ENCODE data around the gene SNX19.

Gene SNX19

GRCh38 chr11:130876100-130876499 lies 40.2 kb downstream of the SNX19 start:
- Histone ChIP-seq H3K4me3 (ENCODE audit: low read depth in 1 of 5, low read length in 5 of 5) (no peak overlapping the region), H3K36me3 (ENCODE audit: control insufficient read depth in 5 of 5, insufficient read depth in 5 of 5, low read length in 5 of 5) (peaks cover 52 to 84% (median 69%) of the 10 kb centered on the region in 5 donors), H3K9me3 (ENCODE audit: control insufficient read depth in 5 of 5, low read length in 5 of 5) (no peaks in the 10 kb centered on the region), H3K4me1 (ENCODE audit: control insufficient read depth in 5 of 5, insufficient read depth in 5 of 5, low read length in 5 of 5) (peaks cover 2 to 27% (median 19%) of the 10 kb centered on the region in 5 donors), H3K27ac (ENCODE audit: low read depth, low read length) (peak overlapping the region; percentile 71), H3K27me3 (ENCODE audit: control insufficient read depth in 5 of 5, insufficient read depth in 4 of 5, low read length in 5 of 5) (no peaks in the 10 kb centered on the region), H3K9ac (ENCODE audit: low read length in 5 of 5) (no peak overlapping the region)

- peaks cover 54 to 84% (median 66%) of the 10 kb centered on the region in 5 donors for H3K36me3 ChIP-seq (ENCODE audit: control insufficient read depth in 5 of 5, insufficient read depth in 5 of 5, low read length in 5 of 5)
- H3K27me3 ChIP-seq (ENCODE audit: control insufficient read depth in 5 of 5, insufficient read depth in 4 of 5, low read length in 5 of 5): no peaks in the 10 kb centered on the region
- H3K9me3 ChIP-seq (ENCODE audit: control insufficient read depth in 5 of 5, low read length in 5 of 5): no peaks in the 10 kb centered on the region
- H3K27ac ChIP-seq (ENCODE audit: low read depth, low read length): no peak overlapping the region
- H3K4me1 ChIP-seq (ENCODE audit: control insufficient read depth in 5 of 5, insufficient read depth in 5 of 5, low read length in 5 of 5): peaks cover 2 to 27% (median 19%) of the 10 kb centered on the region in 5 donors
- H3K9ac ChIP-seq (ENCODE audit: low read length in 5 of 5): no peak overlapping the region
- H3K4me3 ChIP-seq (ENCODE audit: low read depth in 1 of 5, low read length in 5 of 5): no peak overlapping the region
These were observed 41.2 kb downstream of the SNX19 start for GRCh38 chr11:130874955-130875531.

- Histone ChIP-seq H3K27me3 (ENCODE audit: control insufficient read depth in 5 of 5, insufficient read depth in 4 of 5, low read length in 5 of 5) (no peaks in the 10 kb centered on the region), H3K4me1 (ENCODE audit: control insufficient read depth in 5 of 5, insufficient read depth in 5 of 5, low read length in 5 of 5) (peaks cover 2 to 27% (median 19%) of the 10 kb centered on the region in 5 donors), H3K4me3 (ENCODE audit: low read depth in 1 of 5, low read length in 5 of 5) (no peak overlapping the region), H3K36me3 (ENCODE audit: control insufficient read depth in 5 of 5, insufficient read depth in 5 of 5, low read length in 5 of 5) (peaks cover 48 to 78% (median 60%) of the 10 kb centered on the region in 5 donors), H3K9ac (ENCODE audit: low read length in 5 of 5) (no peak overlapping the region), H3K27ac (ENCODE audit: low read depth, low read length) (peak overlapping the region; percentile 52), H3K9me3 (ENCODE audit: control insufficient read depth in 5 of 5, low read length in 5 of 5) (no peaks in the 10 kb centered on the region)
These were observed 41.9 kb downstream of the SNX19 start for GRCh38 chr11:130874396-130874795.

GRCh38 chr11:130873761-130874160 lies 42.5 kb downstream of the SNX19 start:
- Histone ChIP-seq H3K36me3 (ENCODE audit: control insufficient read depth in 5 of 5, insufficient read depth in 5 of 5, low read length in 5 of 5) (peaks cover 42 to 74% (median 54%) of the 10 kb centered on the region in 5 donors), H3K9ac (ENCODE audit: low read length in 5 of 5) (peak overlapping the region in 1 of 5 donors; percentile 2), H3K9me3 (ENCODE audit: control insufficient read depth in 5 of 5, low read length in 5 of 5) (no peaks in the 10 kb centered on the region), H3K4me3 (ENCODE audit: low read depth in 1 of 5, low read length in 5 of 5) (no peak overlapping the region), H3K27me3 (ENCODE audit: control insufficient read depth in 5 of 5, insufficient read depth in 4 of 5, low read length in 5 of 5) (no peaks in the 10 kb centered on the region), H3K27ac (ENCODE audit: low read depth, low read length) (peak overlapping the region; percentile 52), H3K4me1 (ENCODE audit: control insufficient read depth in 5 of 5, insufficient read depth in 5 of 5, low read length in 5 of 5) (peaks cover 2 to 27% (median 19%) of the 10 kb centered on the region in 5 donors)

GRCh38 chr11:130872981-130873380 lies 43.3 kb downstream of the SNX19 start:
- Histone ChIP-seq H3K4me1 (ENCODE audit: control insufficient read depth in 5 of 5, insufficient read depth in 5 of 5, low read length in 5 of 5) (peaks cover 2 to 23% (median 14%) of the 10 kb centered on the region in 5 donors), H3K4me3 (ENCODE audit: low read depth in 1 of 5, low read length in 5 of 5) (no peak overlapping the region), H3K27me3 (ENCODE audit: control insufficient read depth in 5 of 5, insufficient read depth in 4 of 5, low read length in 5 of 5) (no peaks in the 10 kb centered on the region), H3K9ac (ENCODE audit: low read length in 5 of 5) (peak overlapping the region in 1 of 5 donors; percentile 7), H3K9me3 (ENCODE audit: control insufficient read depth in 5 of 5, low read length in 5 of 5) (no peaks in the 10 kb centered on the region), H3K36me3 (ENCODE audit: control insufficient read depth in 5 of 5, insufficient read depth in 5 of 5, low read length in 5 of 5) (peaks cover 37 to 67% (median 46%) of the 10 kb centered on the region in 5 donors), H3K27ac (ENCODE audit: low read depth, low read length) (peak overlapping the region; percentile 52)

- no peak overlapping the region for H3K4me3 ChIP-seq (ENCODE audit: low read depth in 1 of 5, low read length in 5 of 5)
- peak overlapping the region in 1 of 5 donors; percentile 7 for H3K9ac ChIP-seq (ENCODE audit: low read length in 5 of 5)
- peaks cover 33 to 62% (median 45%) of the 10 kb centered on the region in 5 donors for H3K36me3 ChIP-seq (ENCODE audit: control insufficient read depth in 5 of 5, insufficient read depth in 5 of 5, low read length in 5 of 5)
- no peaks in the 10 kb centered on the region for H3K27me3 ChIP-seq (ENCODE audit: control insufficient read depth in 5 of 5, insufficient read depth in 4 of 5, low read length in 5 of 5)
- peak overlapping the region; percentile 52 for H3K27ac ChIP-seq (ENCODE audit: low read depth, low read length)
- H3K9me3 ChIP-seq (ENCODE audit: control insufficient read depth in 5 of 5, low read length in 5 of 5): no peaks in the 10 kb centered on the region
- peaks cover 2 to 21% (median 12%) of the 10 kb centered on the region in 5 donors for H3K4me1 ChIP-seq (ENCODE audit: control insufficient read depth in 5 of 5, insufficient read depth in 5 of 5, low read length in 5 of 5)
These were observed 43.8 kb downstream of the SNX19 start for GRCh38 chr11:130872513-130872912.

- H3K9me3 ChIP-seq (ENCODE audit: control insufficient read depth in 5 of 5, low read length in 5 of 5): no peaks in the 10 kb centered on the region
- H3K27ac ChIP-seq (ENCODE audit: low read depth, low read length): peak overlapping the region; percentile 52
- H3K36me3 ChIP-seq (ENCODE audit: control insufficient read depth in 5 of 5, insufficient read depth in 5 of 5, low read length in 5 of 5): peaks cover 30 to 58% (median 41%) of the 10 kb centered on the region in 5 donors
- H3K4me3 ChIP-seq (ENCODE audit: low read depth in 1 of 5, low read length in 5 of 5): no peak overlapping the region
- H3K4me1 ChIP-seq (ENCODE audit: control insufficient read depth in 5 of 5, insufficient read depth in 5 of 5, low read length in 5 of 5): peaks cover 2 to 21% (median 14%) of the 10 kb centered on the region in 5 donors
- no peaks in the 10 kb centered on the region for H3K27me3 ChIP-seq (ENCODE audit: control insufficient read depth in 5 of 5, insufficient read depth in 4 of 5, low read length in 5 of 5)
- H3K9ac ChIP-seq (ENCODE audit: low read length in 5 of 5): no peak overlapping the region
These were observed 44.2 kb downstream of the SNX19 start for GRCh38 chr11:130872102-130872501.

- Histone ChIP-seq H3K27me3 (ENCODE audit: control insufficient read depth in 5 of 5, insufficient read depth in 4 of 5, low read length in 5 of 5) (no peaks in the 10 kb centered on the region), H3K36me3 (ENCODE audit: control insufficient read depth in 5 of 5, insufficient read depth in 5 of 5, low read length in 5 of 5) (peaks cover 27 to 53% (median 37%) of the 10 kb centered on the region in 5 donors), H3K9ac (ENCODE audit: low read length in 5 of 5) (no peak overlapping the region), H3K4me1 (ENCODE audit: control insufficient read depth in 5 of 5, insufficient read depth in 5 of 5, low read length in 5 of 5) (peaks cover 2 to 22% (median 17%) of the 10 kb centered on the region in 5 donors), H3K27ac (ENCODE audit: low read depth, low read length) (no peak overlapping the region), H3K9me3 (ENCODE audit: control insufficient read depth in 5 of 5, low read length in 5 of 5) (no peaks in the 10 kb centered on the region), H3K4me3 (ENCODE audit: low read depth in 1 of 5, low read length in 5 of 5) (no peak overlapping the region)
These were observed 44.7 kb downstream of the SNX19 start for GRCh38 chr11:130871616-130872015.

- Histone ChIP-seq H3K4me1 (ENCODE audit: control insufficient read depth in 5 of 5, insufficient read depth in 5 of 5, low read length in 5 of 5) (peaks cover 2 to 41% (median 34%) of the 10 kb centered on the region in 5 donors), H3K36me3 (ENCODE audit: control insufficient read depth in 5 of 5, insufficient read depth in 5 of 5, low read length in 5 of 5) (peaks cover 15 to 27% (median 19%) of the 10 kb centered on the region in 5 donors), H3K27me3 (ENCODE audit: control insufficient read depth in 5 of 5, insufficient read depth in 4 of 5, low read length in 5 of 5) (no peaks in the 10 kb centered on the region), H3K9ac (ENCODE audit: low read length in 5 of 5) (no peak overlapping the region), H3K27ac (ENCODE audit: low read depth, low read length) (no peak overlapping the region), H3K4me3 (ENCODE audit: low read depth in 1 of 5, low read length in 5 of 5) (no peak overlapping the region), H3K9me3 (ENCODE audit: control insufficient read depth in 5 of 5, low read length in 5 of 5) (no peaks in the 10 kb centered on the region)
These were observed 47.4 kb downstream of the SNX19 start for GRCh38 chr11:130868721-130869390.

- H3K27ac ChIP-seq (ENCODE audit: low read depth, low read length): no peak overlapping the region
- H3K4me3 ChIP-seq (ENCODE audit: low read depth in 1 of 5, low read length in 5 of 5): no peak overlapping the region
- no peaks in the 10 kb centered on the region for H3K9me3 ChIP-seq (ENCODE audit: control insufficient read depth in 5 of 5, low read length in 5 of 5)
- H3K27me3 ChIP-seq (ENCODE audit: control insufficient read depth in 5 of 5, insufficient read depth in 4 of 5, low read length in 5 of 5): no peaks in the 10 kb centered on the region
- peaks cover 2 to 40% (median 29%) of the 10 kb centered on the region in 5 donors for H3K4me1 ChIP-seq (ENCODE audit: control insufficient read depth in 5 of 5, insufficient read depth in 5 of 5, low read length in 5 of 5)
- peaks cover 12 to 21% (median 17%) of the 10 kb centered on the region in 5 donors for H3K36me3 ChIP-seq (ENCODE audit: control insufficient read depth in 5 of 5, insufficient read depth in 5 of 5, low read length in 5 of 5)
- H3K9ac ChIP-seq (ENCODE audit: low read length in 5 of 5): no peak overlapping the region
These were observed 48.1 kb downstream of the SNX19 start for GRCh38 chr11:130868086-130868710.
